ENCODE measurements around the gene RNF157.

Gene RNF157

DNA sequence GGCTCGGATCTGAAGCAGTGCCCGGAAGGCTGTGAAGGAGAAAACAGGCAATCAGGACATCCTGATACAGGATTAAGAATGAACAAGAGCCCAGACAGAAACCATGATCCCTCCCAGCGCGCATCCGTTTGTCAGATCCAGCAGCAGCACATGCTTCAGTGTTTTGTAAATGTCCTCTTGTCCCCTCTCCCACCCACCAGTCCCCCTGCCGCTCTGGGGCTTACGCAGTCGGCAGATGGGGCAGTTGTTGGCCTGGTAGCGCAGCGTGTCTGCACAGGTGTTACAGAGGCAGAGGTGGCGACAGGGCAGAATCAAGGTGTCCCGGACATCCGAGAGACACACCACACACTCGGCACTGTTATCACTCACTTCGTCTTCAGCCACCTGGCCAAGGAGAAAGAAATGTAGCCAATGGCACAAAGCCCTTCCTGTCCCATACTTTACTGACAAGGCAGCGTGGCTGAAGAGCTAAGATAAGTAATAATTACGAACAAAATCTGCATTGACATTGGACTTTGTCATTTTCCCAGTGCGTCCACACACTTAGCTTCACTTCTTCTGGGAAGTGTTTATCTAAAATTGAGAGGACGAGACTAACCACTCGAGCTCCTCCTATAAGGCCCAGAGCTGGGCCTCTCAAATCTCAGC lies 78.5 kb downstream of the RNF157 start:
- Mint-ChIP-seq H3K27ac (peak overlapping the region; percentile 90 to 98 (median 95)), H3K9me3 (no peaks in the 10 kb centered on the region), H3K27me3 (ENCODE audit: low read depth) (no peaks in the 10 kb centered on the region), H3K36me3 (ENCODE audit: low read depth) (peaks cover 27% of the 10 kb centered on the region), H3K4me1 (peaks cover 8% of the 10 kb centered on the region), H3K4me3 (no peak overlapping the region)
- no peak for TF ChIP-seq CTCF (IDR thresholded peaks at IDR 0.05; ENCODE audit: unreplicated experiment in 3 of 3)

DNA sequence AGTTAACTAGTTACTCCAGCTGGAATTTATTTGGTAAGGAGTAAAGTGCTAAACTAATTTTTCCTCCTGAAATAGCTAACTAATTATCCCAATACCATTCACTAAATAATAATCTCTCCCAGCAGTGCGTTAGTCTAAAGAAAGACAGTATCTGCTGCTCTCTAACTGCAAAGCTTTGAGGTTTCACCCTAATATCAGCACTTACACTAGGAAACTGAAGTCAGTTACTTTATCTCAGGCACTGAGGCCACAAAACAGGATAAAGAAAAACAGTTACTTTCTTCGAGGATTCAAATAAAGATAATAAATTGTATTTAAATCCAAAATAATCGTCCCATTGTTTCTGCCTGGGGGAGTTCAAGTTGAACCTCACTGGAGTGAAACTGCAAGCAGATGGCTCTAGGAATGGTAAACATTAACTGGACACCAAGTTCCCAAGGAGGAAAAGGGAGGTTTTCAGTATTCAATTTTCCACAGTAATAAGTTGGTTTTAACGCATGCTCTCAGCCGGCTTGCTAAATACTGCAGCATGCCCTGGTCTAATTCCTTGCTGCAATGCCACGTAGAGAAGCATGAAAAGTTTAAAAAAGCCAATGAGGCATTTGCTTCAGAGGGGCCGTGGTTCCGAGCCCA lies 79.3 kb downstream of the RNF157 start:
- Mint-ChIP-seq H3K36me3 (ENCODE audit: low read depth) (peaks cover 27% of the 10 kb centered on the region), H3K27ac (peak overlapping the region; percentile 90 to 98 (median 95)), H3K4me1 (peaks cover 8% of the 10 kb centered on the region), H3K9me3 (no peaks in the 10 kb centered on the region), H3K27me3 (ENCODE audit: low read depth) (no peaks in the 10 kb centered on the region), H3K4me3 (no peak overlapping the region)
- no peak for TF ChIP-seq CTCF (IDR thresholded peaks at IDR 0.05; ENCODE audit: unreplicated experiment in 3 of 3)

DNA sequence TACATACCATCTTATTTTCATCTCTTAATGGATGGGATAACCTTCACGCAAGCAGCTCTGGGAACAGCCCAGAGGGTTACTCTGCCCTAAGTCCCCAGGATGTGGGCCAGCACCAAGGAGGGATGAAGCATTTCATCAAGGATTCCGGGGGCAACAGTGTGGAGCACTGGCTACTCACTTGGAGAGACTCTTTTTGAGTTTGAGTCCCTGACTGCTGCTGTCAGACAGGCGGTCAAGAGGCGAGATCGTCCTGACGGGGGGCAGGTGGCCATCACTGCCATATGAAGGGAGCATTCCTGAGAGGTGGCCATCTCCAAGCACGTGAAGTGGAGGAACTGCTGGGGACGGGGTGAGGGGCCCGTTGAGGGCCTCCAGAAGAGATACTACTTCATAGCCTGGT lies 81.1 kb downstream of the RNF157 start:
- Mint-ChIP-seq H3K27ac (peak overlapping the region in 2 of 3 experiments; percentile 38 to 70), H3K36me3 (ENCODE audit: low read depth) (peaks cover 19% of the 10 kb centered on the region), H3K4me1 (no peaks in the 10 kb centered on the region), H3K4me3 (no peak overlapping the region), H3K27me3 (ENCODE audit: low read depth) (no peaks in the 10 kb centered on the region), H3K9me3 (no peaks in the 10 kb centered on the region)
- no peak for TF ChIP-seq CTCF (IDR thresholded peaks at IDR 0.05; ENCODE audit: unreplicated experiment in 3 of 3)

- no peak for TF ChIP-seq CTCF (IDR thresholded peaks at IDR 0.05; ENCODE audit: unreplicated experiment in 3 of 3)
- H3K9me3 Mint-ChIP-seq, result no peaks in the 10 kb centered on the region
- peak overlapping the region in 1 of 3 experiments; percentile 12 for H3K27ac Mint-ChIP-seq
- H3K27me3 Mint-ChIP-seq (ENCODE audit: low read depth), result no peaks in the 10 kb centered on the region
- no peak overlapping the region for H3K4me3 Mint-ChIP-seq
- H3K4me1 Mint-ChIP-seq, result peaks cover 8% of the 10 kb centered on the region
- peaks cover 23% of the 10 kb centered on the region for H3K36me3 Mint-ChIP-seq (ENCODE audit: low read depth)
Observed at GRCh38 chr17:76157759-76158158, 82.5 kb downstream of the RNF157 start.

DNA sequence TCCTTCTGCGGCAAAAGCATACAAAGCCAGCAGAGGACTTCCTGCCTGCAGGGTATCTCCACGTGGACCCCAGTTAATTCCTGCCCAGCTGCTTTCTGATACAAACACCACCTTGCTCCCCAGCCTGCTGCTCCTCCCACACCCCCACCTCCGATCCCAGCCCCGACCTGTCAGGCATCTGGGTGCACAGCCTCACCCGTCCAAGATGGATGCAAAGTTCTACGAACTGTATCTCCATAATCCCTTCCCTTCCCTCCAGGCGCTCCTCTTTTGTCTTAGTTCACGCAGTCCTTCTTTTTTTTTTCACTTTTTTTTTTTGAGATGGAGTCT lies 83.7 kb downstream of the RNF157 start:
- H3K27me3 Mint-ChIP-seq (ENCODE audit: low read depth), result no peaks in the 10 kb centered on the region
- peak overlapping the region in 1 of 3 experiments; percentile 46 for H3K27ac Mint-ChIP-seq
- H3K4me1 Mint-ChIP-seq, result peaks cover 8% of the 10 kb centered on the region
- H3K9me3 Mint-ChIP-seq, result no peaks in the 10 kb centered on the region
- no peak overlapping the region for H3K4me3 Mint-ChIP-seq
- no peak for TF ChIP-seq CTCF (IDR thresholded peaks at IDR 0.05; ENCODE audit: unreplicated experiment in 3 of 3)
- peaks cover 21% of the 10 kb centered on the region for H3K36me3 Mint-ChIP-seq (ENCODE audit: low read depth)
